GM18861 (cell line): ENCODE measurements around the gene EPGN.

Source experiments
- ATAC-seq: cut with Tn5 transposase; IDR thresholded peaks from one replicate; pipeline ENCODE4 v1.9.1; 2021; ENCODE audit not compliant: unreplicated experiment

EPGN gene

DNA sequence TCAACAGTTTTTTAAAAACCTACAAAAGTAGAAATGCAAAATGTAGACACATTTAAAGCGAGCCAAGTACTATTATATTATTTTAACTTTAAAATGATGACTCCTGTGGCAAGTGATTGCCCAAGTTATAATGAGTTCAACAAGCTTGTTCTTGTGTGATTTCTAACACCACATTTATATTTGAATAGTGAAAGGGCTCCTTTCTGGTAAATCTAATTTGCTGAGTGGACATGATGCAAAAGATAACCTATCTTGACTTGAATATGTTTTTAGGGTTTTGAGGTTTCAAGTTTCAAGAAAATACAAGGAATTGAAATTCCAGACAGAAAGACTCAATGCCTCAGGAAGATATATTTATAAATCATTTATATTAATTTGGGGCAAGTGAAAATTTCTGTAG lies 1.1 kb upstream of the EPGN start:
- no peak for ATAC-seq

DNA sequence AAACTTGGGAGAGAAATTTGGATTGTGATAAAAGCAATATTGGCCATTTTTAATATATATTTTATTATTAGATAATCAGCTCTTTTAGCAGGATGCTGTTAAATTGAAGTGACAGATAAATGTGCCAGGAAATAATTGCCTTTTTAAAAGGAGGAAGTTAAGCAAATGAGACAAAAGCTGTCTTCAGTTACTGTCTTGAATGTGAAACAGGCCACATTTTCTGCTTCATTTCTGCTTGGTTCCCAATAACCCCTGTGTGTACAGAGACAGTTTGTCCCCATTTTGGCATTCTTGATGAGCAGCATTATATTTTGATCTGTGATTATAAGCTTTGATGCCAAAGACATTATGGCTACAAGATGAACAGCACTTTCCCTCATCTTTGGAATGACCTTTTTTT lies 953 bp downstream of the EPGN start:
- no peak for ATAC-seq

DNA sequence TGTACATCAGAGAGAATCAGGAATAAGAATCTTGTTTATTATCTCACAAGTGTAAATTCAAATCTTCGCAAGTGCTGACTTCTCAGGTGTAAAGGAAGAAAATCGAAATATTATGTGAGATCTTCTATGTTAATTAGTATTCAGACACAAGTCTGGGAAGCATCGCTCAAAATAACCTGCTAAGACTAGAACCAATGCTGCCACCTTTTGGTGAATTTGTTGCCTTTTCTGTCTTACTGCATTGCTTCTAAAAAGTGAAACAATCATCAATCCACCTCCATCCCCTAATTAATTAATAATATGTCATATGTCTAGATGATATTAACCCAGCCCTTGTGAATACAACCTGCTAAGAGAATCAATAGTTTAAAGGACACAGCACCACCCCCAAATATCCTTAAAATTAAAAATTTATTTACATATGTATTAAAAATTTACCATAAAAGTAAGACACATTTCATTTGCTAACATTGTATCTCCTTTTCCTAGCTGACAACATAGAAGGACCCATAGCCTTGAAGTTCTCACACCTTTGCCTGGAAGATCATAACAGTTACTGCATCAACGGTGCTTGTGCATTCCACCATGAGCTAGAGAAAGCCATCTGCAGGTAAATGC lies 3.5 kb downstream of the EPGN start:
- ATAC-seq, result no peak

DNA sequence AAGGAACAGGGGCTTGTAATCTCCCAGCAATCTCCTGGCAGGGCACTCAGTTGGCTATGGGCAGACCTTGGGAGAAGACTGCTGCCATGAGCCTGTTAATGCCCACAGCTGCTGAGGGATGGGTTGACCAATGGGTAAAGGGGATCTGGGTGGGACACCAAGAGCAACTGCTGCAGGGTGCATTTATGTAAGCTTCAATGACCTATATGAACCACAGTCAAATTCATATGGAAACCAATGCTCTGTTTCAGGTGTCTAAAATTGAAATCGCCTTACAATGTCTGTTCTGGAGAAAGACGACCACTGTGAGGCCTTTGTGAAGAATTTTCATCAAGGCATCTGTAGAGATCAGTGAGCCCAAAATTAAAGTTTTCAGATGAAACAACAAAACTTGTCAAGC lies 6.1 kb downstream of the EPGN start:
- ATAC-seq, result no peak

DNA sequence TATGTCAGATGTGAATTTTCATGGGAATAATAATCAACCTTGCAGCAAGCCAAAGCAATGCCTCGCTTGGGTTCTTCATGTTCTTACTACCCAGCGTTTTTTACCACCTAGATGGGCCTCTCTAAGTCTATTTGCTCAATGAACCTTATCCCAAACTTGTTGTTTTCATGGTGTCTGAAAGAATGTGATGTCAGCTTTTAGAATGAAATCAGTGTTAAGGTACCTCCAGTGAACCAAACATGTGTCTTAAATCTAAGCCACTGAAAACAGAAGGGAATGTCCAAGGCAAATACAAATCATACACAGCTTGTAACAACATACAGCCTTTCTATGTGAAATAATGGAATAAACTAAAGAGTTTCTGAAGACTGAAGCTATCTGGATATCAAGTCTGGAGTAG lies 6.7 kb downstream of the EPGN start:
- ATAC-seq, result no peak

DNA sequence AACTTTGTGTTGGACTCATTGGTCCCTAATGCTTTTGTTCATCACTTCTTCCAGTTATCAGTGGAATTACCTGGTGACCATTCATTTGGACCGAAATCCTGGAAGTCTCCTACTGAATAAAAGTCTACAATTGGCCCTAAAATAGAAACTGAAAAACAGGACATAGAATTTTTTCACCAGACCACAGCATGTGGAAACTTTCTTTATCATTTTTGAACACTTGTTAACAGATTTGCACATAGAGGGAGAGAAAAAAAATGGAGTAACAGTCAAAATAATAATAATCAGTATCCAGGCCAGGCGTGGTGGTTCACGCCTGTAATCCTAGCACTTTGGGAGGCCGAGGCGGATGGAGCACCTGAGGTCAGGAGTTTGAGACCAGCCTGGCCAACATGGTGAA lies 7.1 kb downstream of the EPGN start:
- ATAC-seq, result no peak

DNA sequence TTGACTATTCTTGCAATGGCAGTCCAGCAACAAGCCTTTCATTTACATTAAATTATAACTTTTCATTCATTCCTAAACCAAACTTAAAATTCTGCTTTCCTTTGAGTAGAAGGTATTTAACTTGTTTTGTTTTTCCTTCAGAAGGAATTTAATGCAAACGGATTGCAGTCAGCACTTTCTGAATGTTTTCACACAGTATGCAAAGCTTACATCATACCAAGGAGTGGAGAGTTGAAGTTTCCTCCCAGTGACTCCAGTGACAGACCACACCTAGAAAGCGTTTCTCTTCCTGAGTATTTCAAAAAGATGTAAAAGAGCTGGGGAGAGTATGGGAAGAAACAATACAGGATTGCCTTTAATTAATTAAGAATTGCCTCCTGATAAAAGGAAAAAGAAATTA lies 8.1 kb downstream of the EPGN start:
- ATAC-seq, result no peak

DNA sequence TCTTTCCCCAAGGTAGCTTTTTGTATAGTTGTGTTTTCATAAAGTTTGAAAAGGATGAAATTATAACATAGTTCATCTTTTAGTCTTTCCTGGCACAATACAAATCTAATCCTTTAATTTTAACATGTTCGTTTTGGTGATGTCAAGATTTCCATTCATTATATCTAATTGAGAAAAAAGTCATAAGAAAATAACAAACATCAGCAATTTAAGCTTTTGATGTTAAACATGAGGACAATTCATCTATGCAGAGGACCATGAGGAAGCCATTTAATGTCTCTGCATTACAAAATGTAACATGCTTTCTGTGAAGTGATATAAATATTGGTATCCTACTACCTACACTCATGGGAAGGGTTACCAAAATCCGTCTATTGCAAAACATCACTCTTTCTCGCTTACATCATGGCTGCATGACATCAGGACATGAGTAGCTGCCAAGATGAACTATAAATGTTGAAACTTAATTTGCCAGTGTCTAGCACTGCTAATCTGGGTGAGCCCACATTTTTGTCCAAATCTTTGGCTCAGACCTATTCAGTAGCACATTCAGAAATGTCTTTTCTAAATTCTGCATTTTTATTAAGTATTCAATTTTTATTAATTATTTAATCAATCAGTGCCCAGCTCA lies 9.5 kb downstream of the EPGN start:
- ATAC-seq, result no peak

DNA sequence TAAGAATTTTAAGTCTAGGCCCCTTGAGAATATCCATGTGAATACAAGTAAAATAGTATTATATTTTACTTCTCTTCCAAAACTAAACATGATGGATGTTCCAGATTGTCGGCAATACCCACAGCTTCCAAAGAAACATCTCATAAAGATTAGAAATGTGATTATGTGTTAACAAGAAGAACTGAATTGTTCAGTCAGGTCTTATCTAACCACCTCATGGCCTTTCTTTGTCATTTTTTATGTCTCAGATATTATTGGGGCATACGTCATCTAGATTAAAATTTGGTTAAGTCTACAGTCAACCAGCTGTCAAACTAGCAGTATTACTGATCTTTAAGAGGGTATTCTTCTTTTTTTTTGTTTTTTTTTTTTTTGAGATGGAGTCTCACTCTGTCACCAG lies 10.0 kb downstream of the EPGN start:
- ATAC-seq, result no peak

DNA sequence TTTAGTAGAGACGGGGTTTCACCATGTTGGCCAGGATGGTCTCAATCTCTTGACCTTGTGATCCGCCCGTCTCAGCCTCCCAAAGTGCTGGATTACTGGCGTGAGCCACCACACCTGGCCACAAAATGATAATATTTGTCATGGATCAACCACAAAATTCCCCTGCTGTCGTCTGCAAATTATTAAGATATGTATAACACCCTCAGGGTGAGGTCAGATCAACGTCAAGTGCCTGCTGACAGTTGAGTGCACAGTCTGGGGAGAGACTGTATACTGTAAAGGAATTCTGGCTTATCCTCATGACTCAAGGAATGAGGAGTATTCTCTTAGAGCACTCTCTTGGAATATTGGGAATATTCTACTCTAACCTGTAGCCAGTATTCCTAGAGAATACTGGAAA lies 11.2 kb downstream of the EPGN start:
- ATAC-seq, result no peak

DNA sequence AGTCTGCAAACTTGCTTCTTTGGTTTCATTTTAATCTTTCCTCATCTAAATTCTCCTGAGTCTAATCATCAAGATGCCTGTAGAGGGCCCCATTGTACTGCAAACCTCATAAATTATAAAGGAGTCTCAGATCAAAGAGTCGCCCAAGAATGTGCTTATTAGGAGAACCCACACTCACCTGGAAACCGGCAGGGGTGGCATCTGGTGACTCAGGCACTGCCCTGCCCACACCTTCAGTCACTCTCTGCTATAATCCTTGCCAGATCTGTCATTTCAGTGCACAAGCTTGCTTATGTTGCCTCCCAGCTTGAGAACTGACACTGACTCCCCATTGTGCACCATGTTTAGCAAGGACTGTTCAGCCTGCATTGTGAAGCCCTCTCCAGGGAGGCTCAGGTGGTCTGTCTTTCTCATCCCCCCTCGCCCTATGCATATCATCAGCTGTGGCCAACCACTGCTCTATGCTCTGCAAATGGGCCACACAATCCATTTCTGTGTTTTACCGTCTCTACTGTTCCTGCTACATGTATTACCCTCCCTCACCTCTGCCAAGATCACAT lies 12.4 kb downstream of the EPGN start:
- ATAC-seq, result peak; percentile 72

DNA sequence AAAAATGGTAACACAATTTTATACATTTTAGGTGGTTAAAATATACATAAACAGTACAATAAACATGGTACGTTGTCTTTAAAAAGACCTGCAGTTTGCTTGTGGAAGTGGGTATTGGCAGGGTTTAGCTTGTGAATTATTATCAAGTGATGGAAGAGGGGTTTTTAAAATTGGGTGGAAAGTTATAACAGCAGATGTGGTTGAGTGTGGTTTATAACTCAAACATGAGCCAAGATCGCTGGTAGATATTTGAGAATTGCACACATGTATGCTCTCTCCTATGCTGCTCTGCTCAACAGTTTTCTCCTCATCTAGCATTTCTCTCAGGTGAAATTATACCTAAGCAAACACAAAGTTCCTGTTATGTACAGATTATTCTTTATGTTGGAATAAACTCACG lies 14.0 kb downstream of the EPGN start:
- ATAC-seq, result no peak

DNA sequence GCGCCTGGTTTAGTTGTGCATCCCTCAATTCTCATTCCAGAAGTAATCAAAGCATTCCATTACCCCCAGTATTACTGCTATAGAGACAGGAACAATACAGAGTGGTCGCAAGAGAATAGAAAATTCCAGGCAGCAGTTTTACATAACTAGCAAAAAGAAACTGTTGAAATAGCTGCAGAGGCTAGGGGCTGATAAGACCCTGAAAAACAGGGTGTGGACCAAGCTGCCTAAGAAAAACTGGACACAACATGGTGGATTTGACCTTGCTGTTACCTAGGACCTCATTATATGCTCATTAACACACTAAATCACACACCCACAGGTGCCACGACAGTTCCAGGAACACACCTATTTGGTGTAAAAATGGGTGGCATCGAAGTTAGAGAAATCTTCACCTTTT lies 15.4 kb downstream of the EPGN start:
- no peak for ATAC-seq

DNA sequence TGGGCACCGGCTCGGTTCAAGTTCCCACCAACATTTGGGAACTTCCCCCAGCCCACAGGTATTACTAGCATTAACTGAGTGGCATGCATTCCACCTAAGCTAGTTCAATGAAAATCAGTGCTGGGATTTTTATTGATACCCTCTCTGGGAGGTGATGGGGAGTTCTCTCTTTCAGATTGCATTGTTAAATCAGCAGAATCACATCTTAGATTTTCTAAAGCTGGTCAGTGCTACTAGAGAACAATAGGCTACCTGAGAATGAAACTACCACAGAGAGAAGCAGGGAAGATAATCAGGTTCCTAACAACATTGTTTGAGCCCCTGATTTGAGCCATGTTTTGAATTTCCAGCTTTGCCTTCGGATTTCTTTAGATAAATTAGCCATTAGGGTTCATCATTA lies 16.0 kb downstream of the EPGN start:
- ATAC-seq, result no peak

DNA sequence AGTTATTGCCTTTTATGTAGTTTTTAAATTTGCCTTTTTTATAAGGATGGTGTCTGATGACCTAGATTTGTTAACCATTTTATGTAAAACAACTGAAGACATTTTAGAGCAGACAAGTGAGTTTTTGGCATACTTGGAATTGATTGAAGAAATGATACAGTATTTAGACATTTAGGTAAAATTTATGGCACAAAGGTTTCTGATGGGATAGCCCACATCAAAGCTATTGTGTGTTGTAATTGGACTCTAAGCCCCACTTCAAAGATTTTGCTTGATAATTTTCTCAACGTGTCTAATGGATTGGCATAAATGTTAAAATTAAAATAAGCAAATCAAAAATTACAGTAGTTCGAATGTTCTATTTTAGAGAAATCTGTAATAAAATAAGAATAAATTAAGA lies 17.6 kb downstream of the EPGN start:
- no peak for ATAC-seq

DNA sequence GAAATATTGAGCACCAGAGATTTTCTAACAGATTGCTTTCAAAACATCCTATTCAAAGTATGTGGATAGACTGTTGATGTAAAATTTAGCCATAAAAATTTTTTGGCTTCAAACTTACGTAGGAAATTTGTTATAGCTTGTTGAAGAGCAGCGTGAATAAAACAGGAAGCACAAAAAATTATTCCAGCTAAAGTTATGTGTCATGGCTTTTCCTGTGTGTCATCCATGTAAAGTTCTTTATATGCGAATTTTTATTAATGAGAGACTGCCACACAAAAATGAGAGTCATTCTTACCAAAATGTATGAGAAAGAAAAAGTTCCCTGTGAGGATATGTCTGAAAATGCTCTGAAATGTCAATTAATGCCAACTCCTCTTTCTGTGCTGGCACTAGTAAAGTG lies 19.5 kb downstream of the EPGN start:
- no peak for ATAC-seq

DNA sequence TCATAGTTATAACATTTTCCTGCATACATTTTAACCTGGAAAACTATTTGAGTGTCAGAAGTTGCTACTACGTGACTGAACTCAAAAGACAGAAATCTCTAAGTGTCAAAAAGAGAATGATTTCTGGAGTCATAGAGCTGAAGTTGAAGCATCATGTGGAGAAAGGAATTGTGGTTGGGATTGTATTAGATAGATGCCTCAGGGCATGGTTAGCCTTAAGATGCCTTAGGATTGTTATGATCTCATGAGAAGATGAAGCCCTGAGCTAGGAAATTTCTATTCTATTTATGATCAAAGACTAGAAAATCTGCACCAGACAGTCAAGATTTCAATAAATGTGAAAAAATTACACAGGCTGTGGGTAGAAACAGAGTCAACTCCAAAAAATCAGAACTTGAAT lies 20.2 kb downstream of the EPGN start:
- no peak for ATAC-seq

DNA sequence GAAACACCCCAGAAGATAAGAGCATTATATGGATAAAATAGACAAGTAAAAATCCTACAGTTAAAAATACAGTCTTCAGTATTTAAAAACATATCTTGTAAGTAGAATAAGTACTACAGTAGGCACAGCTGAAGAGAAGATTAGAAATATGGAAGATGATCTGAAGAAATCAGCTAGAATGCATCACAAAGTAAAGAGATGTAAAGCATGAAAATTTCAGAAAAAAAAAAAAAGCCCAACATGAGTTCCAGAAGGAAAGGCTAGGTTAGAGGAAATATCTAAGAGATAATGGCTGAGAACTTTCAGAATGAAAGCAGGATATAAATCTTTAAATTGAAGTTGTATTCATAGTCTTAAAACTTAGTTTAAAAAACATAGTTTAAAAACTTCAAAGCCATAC lies 21.0 kb downstream of the EPGN start:
- ATAC-seq, result no peak

DNA sequence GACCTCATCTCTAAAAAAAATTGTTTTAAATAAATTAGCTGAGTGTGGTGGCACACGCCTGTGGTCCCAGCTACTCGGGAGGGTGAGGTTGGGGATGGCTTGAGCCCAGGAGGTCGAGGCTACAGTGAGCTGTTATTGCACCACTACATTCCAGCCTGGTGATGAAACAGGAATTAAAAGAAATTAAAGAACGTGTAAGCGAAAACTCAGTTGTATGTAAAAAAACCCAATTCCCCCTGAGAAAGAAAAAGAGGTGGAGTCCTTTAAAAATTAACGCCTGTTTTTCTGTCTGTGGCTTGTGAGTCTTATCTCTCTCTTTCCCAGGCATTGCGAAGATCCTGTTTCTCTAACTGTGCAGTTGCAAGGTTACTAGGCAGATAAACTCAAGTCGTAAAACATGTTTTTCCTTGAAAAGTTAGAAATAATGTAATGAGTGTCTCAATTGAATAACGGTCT lies 22.1 kb downstream of the EPGN start:
- no peak for ATAC-seq

DNA sequence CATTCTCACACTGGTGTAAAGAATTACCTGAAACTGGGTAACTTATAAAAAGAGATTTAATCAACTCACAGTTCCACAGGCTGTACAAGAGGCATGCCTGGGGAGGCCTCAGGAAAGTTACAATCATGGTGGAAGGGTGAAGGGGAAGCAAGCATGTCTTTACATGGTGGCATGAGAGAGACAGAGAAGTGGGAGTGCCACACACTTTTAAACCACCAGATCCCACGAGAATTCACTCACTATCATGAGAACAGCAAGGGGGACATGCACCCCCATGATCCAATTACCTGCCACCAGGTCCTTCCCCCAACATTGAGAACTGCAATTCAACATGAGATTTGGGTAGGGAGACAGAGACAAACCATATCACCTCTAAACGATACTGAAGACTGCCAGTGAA lies 23.0 kb downstream of the EPGN start:
- ATAC-seq, result no peak

DNA sequence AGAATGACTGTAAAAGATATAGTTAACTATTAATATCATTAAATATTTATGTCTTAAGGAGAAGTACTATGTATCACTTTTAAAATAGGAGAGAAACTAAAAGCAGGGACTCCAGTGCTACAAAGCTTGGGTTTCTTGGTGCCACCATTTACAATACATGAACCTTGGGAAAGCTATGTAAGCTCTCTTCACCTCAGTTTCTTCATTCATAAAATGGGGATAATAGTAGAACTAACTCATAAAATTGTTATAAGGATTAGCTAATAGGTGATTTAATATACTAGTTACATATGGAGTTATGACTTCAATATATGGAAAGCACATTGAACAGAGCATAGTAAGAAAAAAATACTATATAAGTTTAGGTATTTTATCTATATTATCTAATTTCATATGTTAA lies 23.7 kb downstream of the EPGN start:
- ATAC-seq, result no peak

DNA sequence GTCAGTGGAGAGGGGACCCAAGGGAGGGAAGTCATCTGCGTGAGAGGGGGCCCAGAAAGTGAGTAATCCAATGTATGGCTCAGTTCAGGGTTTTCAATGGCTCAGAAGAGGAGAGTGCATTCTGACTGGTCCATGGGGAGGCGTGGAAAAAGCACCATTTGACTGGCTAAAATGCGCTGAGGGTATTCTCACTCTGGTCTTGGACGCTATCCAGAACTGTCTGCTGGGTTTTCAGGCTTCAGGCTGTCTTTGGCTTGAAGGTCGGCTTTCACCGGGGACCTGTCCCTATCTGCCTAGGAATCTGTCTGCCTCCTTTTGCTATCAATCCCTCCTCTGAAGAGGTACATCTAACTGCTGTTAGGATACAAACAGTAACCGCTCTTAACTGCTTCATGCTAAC lies 26.4 kb downstream of the EPGN start:
- no peak for ATAC-seq
